Measurements from ENCODE around the gene ARL15.
A peak's percentile ranks its signal among the peaks of the same experiment; 100 is the strongest.
"Not testable (repeated sequence)": the region's sequence is repeated elsewhere in the genome, so short reads cannot be mapped to it uniquely, and the experiment has no call there.

ARL15 gene

GRCh38 chr5:53985796-53986195 lies 324.6 kb downstream of the ARL15 start:
- no peak overlapping the region for H3K4me2 ChIP-seq (ENCODE audit: low read length)
- H3K9me3 ChIP-seq (ENCODE audit: insufficient read depth, low read depth, low read length), result no peaks in the 10 kb centered on the region
- H2BK12ac ChIP-seq (ENCODE audit: low read length), result no peak overlapping the region
- no peak overlapping the region for H4K8ac ChIP-seq (ENCODE audit: low read depth, low read length)
- H3K14ac ChIP-seq (ENCODE audit: low read length), result no peak overlapping the region
- no peaks in the 10 kb centered on the region for H3K79me1 ChIP-seq (ENCODE audit: low read length)
- H3K9ac ChIP-seq (ENCODE audit: low read length), result no peak overlapping the region
- H3K27me3 ChIP-seq (ENCODE audit: insufficient read depth, low read length), result no peaks in the 10 kb centered on the region
- H3K36me3 ChIP-seq (ENCODE audit: control insufficient read depth in 1 of 2, insufficient read depth in 2 of 2, low read length in 2 of 2), result no peaks in the 10 kb centered on the region
- H2BK5ac ChIP-seq (ENCODE audit: low read depth, low read length, poor library complexity), result no peak overlapping the region
- H4K91ac ChIP-seq (ENCODE audit: low read depth, low read length), result no peak overlapping the region
- H2AFZ ChIP-seq (ENCODE audit: insufficient read depth, low read length, poor library complexity), result no peak overlapping the region
- no peak overlapping the region for H2BK120ac ChIP-seq (ENCODE audit: insufficient read depth, low read length, poor library complexity)
- DNase-seq, result no peak
- no peak overlapping the region for H3K4me3 ChIP-seq (ENCODE audit: low read depth, low read length)
- no peak overlapping the region for H3K18ac ChIP-seq (ENCODE audit: low read length)
- no peak overlapping the region for H2AK5ac ChIP-seq (ENCODE audit: low read length)
- no peak overlapping the region for H3K23ac ChIP-seq (ENCODE audit: low read length)
- H3K79me2 ChIP-seq (ENCODE audit: control insufficient read depth, insufficient read depth, low read length, poor library complexity), result no peaks in the 10 kb centered on the region
- H4K12ac ChIP-seq (ENCODE audit: low read depth, low read length), result no peak overlapping the region
- H3K4ac ChIP-seq (ENCODE audit: low read depth, low read length), result no peak overlapping the region
- H3K27ac ChIP-seq (ENCODE audit: low read depth, low read length), result no peak overlapping the region
- no peaks in the 10 kb centered on the region for H3K4me1 ChIP-seq (ENCODE audit: control insufficient read depth in 1 of 2, insufficient read depth in 2 of 2, low read length in 2 of 2)
- 100% methylated on average over 2 of the region's 5 CpGs for WGBS (ENCODE audit: extremely low coverage, insufficient coverage, insufficient read length)

DNA sequence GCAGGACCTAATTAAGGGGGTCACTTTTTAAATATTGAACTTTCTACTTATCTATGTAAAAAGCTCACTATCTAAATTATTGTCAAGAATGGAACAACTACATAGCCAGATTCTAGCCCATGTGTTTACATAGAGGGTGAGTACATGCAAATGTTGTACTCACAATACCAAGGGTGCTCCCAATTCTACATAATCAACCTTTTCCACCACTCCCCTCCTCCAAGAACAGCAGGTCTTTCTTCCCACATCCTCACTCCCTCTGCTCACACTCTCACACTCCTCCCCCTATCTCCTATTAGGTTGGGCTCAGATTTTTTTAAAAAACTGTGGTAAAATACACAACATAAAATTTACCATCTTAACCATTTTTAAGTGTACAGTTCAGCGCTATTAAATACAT lies 325.4 kb downstream of the ARL15 start:
- H3K36me3 ChIP-seq (ENCODE audit: control insufficient read depth in 1 of 2, insufficient read depth in 2 of 2, low read length in 2 of 2), result no peaks in the 10 kb centered on the region
- no peak overlapping the region for H2AFZ ChIP-seq (ENCODE audit: insufficient read depth, low read length, poor library complexity)
- no peak overlapping the region for H3K27ac ChIP-seq (ENCODE audit: low read depth, low read length)
- no peak overlapping the region for H4K12ac ChIP-seq (ENCODE audit: low read depth, low read length)
- H4K8ac ChIP-seq (ENCODE audit: low read depth, low read length), result no peak overlapping the region
- no peak overlapping the region for H3K14ac ChIP-seq (ENCODE audit: low read length)
- H3K27me3 ChIP-seq (ENCODE audit: insufficient read depth, low read length), result no peaks in the 10 kb centered on the region
- H3K4me2 ChIP-seq (ENCODE audit: low read length), result no peak overlapping the region
- H3K9me3 ChIP-seq (ENCODE audit: insufficient read depth, low read depth, low read length), result no peaks in the 10 kb centered on the region
- H3K23ac ChIP-seq (ENCODE audit: low read length), result no peak overlapping the region
- H3K4me3 ChIP-seq (ENCODE audit: low read depth, low read length), result no peak overlapping the region
- H3K4ac ChIP-seq (ENCODE audit: low read depth, low read length), result no peak overlapping the region
- H4K91ac ChIP-seq (ENCODE audit: low read depth, low read length), result no peak overlapping the region
- no peaks in the 10 kb centered on the region for H3K79me2 ChIP-seq (ENCODE audit: control insufficient read depth, insufficient read depth, low read length, poor library complexity)
- H2BK5ac ChIP-seq (ENCODE audit: low read depth, low read length, poor library complexity), result no peak overlapping the region
- no peak for DNase-seq
- H3K18ac ChIP-seq (ENCODE audit: low read length), result no peak overlapping the region
- no peak overlapping the region for H3K9ac ChIP-seq (ENCODE audit: low read length)
- H2AK5ac ChIP-seq (ENCODE audit: low read length), result no peak overlapping the region
- no CpG with 5 or more reads among the region's 1 CpG for WGBS (ENCODE audit: extremely low coverage, insufficient coverage, insufficient read length)
- H3K4me1 ChIP-seq (ENCODE audit: control insufficient read depth in 1 of 2, insufficient read depth in 2 of 2, low read length in 2 of 2), result no peaks in the 10 kb centered on the region
- H2BK12ac ChIP-seq (ENCODE audit: low read length), result no peak overlapping the region
- no peak overlapping the region for H2BK120ac ChIP-seq (ENCODE audit: insufficient read depth, low read length, poor library complexity)
- no peaks in the 10 kb centered on the region for H3K79me1 ChIP-seq (ENCODE audit: low read length)

DNA sequence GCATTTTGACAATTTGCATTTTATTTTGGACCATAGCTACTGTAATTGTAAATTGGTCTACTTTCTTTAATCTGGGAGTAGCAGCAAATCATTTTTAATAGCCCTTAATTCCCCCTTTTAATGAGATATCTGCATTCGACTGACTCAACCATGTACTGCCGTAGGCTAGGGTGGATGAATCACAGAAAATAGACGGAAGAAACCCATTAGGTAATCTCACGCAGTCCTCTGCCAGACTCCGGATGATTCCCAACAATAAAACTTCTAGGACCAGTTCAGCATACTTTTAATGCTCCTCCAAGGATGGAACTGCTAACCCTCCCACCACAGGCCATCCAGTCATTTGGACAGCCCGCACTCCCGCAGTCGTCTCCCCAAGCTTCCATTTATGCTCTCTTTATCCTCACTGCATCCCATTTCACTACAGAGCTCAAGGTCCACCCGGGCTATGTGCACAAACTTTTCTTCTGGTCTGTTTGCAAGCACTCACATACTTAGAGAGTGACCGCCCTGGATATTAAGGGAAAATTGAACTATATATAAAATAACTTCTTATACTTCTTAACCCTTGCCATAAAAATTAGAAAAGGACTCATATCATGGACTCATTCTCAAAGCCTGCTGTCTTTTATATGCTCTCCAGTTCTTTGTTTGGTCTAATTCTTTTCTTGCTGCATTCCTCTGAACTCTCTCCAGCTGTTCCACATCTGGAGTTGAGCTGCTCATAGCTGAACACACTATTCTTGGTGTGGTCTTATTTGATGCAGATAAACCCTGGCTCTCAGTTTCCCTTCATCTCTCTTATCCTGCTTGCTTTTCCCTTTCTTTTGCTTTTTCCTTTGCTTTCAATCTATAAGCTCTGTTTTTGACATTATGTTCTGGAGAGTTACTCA lies 326.6 kb downstream of the ARL15 start:
- Histone ChIP-seq H3K23ac (ENCODE audit: low read length) (no peak overlapping the region), H3K79me2 (ENCODE audit: control insufficient read depth, insufficient read depth, low read length, poor library complexity) (no peaks in the 10 kb centered on the region), H3K4ac (ENCODE audit: low read depth, low read length) (no peak overlapping the region), H2AK5ac (ENCODE audit: low read length) (no peak overlapping the region), H3K79me1 (ENCODE audit: low read length) (no peaks in the 10 kb centered on the region), H4K12ac (ENCODE audit: low read depth, low read length) (no peak overlapping the region), H3K18ac (ENCODE audit: low read length) (no peak overlapping the region), H3K14ac (ENCODE audit: low read length) (no peak overlapping the region), H3K27me3 (ENCODE audit: insufficient read depth, low read length) (no peaks in the 10 kb centered on the region), H3K27ac (ENCODE audit: low read depth, low read length) (no peak overlapping the region), H3K36me3 (ENCODE audit: control insufficient read depth in 1 of 2, insufficient read depth in 2 of 2, low read length in 2 of 2) (no peaks in the 10 kb centered on the region), H3K9ac (ENCODE audit: low read length) (no peak overlapping the region), H2AFZ (ENCODE audit: insufficient read depth, low read length, poor library complexity) (no peak overlapping the region), H2BK12ac (ENCODE audit: low read length) (no peak overlapping the region), H3K4me1 (ENCODE audit: control insufficient read depth in 1 of 2, insufficient read depth in 2 of 2, low read length in 2 of 2) (no peaks in the 10 kb centered on the region), H3K4me3 (ENCODE audit: low read depth, low read length) (no peak overlapping the region), H4K8ac (ENCODE audit: low read depth, low read length) (no peak overlapping the region), H2BK120ac (ENCODE audit: insufficient read depth, low read length, poor library complexity) (no peak overlapping the region), H3K9me3 (ENCODE audit: insufficient read depth, low read depth, low read length) (no peaks in the 10 kb centered on the region), H4K91ac (ENCODE audit: low read depth, low read length) (no peak overlapping the region), H2BK5ac (ENCODE audit: low read depth, low read length, poor library complexity) (no peak overlapping the region), H3K4me2 (ENCODE audit: low read length) (no peak overlapping the region)
- peak in 1 of 2 donors; percentile 11 for DNase-seq
- no CpG with 5 or more reads among the region's 10 CpGs for WGBS (ENCODE audit: extremely low coverage, insufficient coverage, insufficient read length)

DNA sequence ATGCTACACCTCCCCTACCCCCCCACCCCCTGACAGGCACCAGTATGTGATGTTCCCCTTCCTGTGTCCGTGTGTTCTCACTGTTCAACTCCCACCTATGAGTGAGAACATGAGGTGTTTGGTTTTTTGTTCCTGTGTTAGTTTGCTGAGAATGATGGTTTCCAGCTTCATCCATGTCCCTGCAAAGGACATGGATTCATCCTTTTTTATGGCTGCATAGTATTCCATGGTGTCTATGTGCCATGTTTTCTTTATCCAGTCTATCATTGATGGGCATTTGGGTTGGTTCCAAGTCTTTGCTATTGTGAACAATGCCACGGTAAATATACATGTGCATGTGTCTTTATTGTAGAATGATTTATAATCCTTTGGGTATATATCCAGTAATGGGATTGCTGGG lies 328.1 kb downstream of the ARL15 start:
- not testable (repeated sequence) for H3K4me2 ChIP-seq (ENCODE audit: low read length); H4K91ac ChIP-seq (ENCODE audit: low read depth, low read length); H3K4me1 ChIP-seq (ENCODE audit: control insufficient read depth in 1 of 2, insufficient read depth in 2 of 2, low read length in 2 of 2); H2BK12ac ChIP-seq (ENCODE audit: low read length); H4K8ac ChIP-seq (ENCODE audit: low read depth, low read length); H3K18ac ChIP-seq (ENCODE audit: low read length); H2AK5ac ChIP-seq (ENCODE audit: low read length); H3K9me3 ChIP-seq (ENCODE audit: insufficient read depth, low read depth, low read length); H3K4ac ChIP-seq (ENCODE audit: low read depth, low read length); H3K4me3 ChIP-seq (ENCODE audit: low read depth, low read length); H4K12ac ChIP-seq (ENCODE audit: low read depth, low read length); H3K79me2 ChIP-seq (ENCODE audit: control insufficient read depth, insufficient read depth, low read length, poor library complexity); H3K9ac ChIP-seq (ENCODE audit: low read length); H3K36me3 ChIP-seq (ENCODE audit: control insufficient read depth in 1 of 2, insufficient read depth in 2 of 2, low read length in 2 of 2); H2BK120ac ChIP-seq (ENCODE audit: insufficient read depth, low read length, poor library complexity); H3K14ac ChIP-seq (ENCODE audit: low read length); DNase-seq; H2AFZ ChIP-seq (ENCODE audit: insufficient read depth, low read length, poor library complexity); H3K27ac ChIP-seq (ENCODE audit: low read depth, low read length); H3K27me3 ChIP-seq (ENCODE audit: insufficient read depth, low read length); H2BK5ac ChIP-seq (ENCODE audit: low read depth, low read length, poor library complexity); H3K23ac ChIP-seq (ENCODE audit: low read length); H3K79me1 ChIP-seq (ENCODE audit: low read length)
- WGBS (ENCODE audit: extremely low coverage, insufficient coverage, insufficient read length), result no CpG with 5 or more reads among the region's 2 CpGs

Measured in trophoblast cell (in vitro differentiated cells and primary cell).